ENCODE data around the gene TRIM7.
A peak's percentile ranks its signal among the peaks of the same experiment; 100 is the strongest.
"Not testable (repeated sequence)": the region's sequence is repeated elsewhere in the genome, so short reads cannot be mapped to it uniquely, and the experiment has no call there.

TRIM7 gene

DNA sequence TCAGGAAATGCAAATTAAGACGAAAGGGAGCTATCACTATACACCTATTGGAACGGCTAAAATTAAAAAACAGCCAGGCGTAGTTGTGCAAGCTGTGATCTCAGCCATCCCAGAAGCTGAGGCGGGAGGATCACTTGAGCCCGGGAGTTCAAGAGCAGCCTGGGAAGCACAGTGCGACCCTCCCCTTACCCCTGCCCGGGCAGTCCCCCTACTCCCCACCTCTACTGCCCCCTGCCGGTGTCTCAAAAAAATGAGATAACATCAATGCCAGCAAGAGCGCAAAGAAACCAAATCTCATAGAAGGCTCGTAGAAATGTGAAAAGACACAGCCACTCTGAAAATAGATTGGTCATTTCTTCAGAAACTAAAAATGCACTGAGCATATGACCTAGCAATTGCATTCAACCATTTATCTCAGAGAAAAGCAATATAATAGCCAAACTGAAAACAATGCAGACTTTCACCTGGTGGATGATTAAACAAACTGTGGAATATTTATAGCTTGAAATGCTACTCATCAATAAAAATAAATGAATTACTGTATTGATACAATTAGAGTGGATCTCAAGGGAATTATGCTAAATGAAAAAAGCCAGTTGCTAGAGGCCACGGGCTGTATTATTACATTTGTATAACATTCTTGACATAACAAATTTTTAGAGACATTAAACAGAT is 37.0 kb downstream of the TRIM7 start:
- in situ Hi-C loops (cut with HindIII; ENCODE audit: low pct_unique_long_range_greater_than_20kb, low sequenced_read_pairs) = no loop called here

GRCh38 chr5:181166812-181167733 is 37.9 kb downstream of the TRIM7 start:
- TF ChIP-seq JUND (IDR thresholded peaks at IDR 0.05; ENCODE audit: low read depth) = no peak
- DNase-seq (ENCODE audit: low read depth in 1 of 2, low spot score in 1 of 2) = no peak
- in situ Hi-C loops (cut with HindIII; ENCODE audit: low pct_unique_long_range_greater_than_20kb, low sequenced_read_pairs) = no loop called here

More for the DNA sequence above, 37.0 kb downstream of the TRIM7 start:
- peak in 1 of 2 experiments; percentile 19 for DNase-seq (ENCODE audit: low read depth in 1 of 2, low spot score in 1 of 2)
- TF ChIP-seq JUND (IDR thresholded peaks at IDR 0.05; ENCODE audit: low read depth) = no peak

DNA sequence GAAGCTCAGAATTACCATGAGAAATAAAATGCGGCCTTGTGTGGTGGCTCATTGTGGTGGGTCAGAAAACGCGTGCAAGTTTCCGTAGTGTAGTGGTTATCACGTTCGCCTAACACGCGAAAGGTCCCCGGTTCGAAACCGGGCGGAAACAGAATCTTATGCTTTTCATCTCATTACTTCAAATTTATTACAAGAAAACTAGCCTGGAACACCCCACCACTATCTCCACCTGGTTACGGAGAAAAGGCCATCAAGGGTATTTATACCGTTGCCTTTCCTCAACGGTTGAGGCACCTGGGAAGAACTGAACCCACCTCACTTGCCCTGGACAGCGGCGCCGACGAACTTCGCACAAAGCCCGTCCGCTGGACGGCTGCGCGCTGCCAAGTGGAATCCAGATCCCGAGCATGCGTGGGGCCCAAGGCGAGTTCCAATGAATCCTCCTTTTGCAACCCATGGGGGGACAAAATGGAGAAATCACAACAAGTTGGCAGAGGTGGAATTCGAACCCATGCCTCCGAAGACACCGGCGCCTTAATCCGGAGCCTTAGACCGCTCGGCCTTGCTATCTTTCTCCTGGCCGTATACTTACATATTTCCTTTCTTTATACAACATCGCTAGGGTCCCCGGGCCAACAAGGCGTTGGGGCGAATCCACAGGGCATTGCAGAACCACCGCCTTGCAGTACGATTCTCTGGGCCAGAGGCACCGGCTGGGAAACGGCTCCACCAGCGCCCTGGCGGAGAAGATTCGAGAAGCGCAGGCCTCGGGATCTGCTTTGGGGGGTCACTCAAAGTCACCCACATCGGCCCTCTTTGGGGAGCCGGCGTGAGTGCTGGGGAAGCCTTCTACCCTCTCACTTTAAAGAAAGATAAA is 40.7 kb downstream of the TRIM7 start:
- in situ Hi-C loops (cut with HindIII; ENCODE audit: low pct_unique_long_range_greater_than_20kb, low sequenced_read_pairs) = no loop called here
- no peak for DNase-seq (ENCODE audit: low read depth in 1 of 2, low spot score in 1 of 2)
- TF ChIP-seq JUND (IDR thresholded peaks at IDR 0.05; ENCODE audit: low read depth) = no peak

- no peak for DNase-seq (ENCODE audit: low read depth in 1 of 2, low spot score in 1 of 2)
- in situ Hi-C loops (cut with HindIII; ENCODE audit: low pct_unique_long_range_greater_than_20kb, low sequenced_read_pairs) = no loop called here
- no peak for TF ChIP-seq JUND (IDR thresholded peaks at IDR 0.05; ENCODE audit: low read depth)
These were observed 41.4 kb downstream of the TRIM7 start for GRCh38 chr5:181163487-181164075.

DNA sequence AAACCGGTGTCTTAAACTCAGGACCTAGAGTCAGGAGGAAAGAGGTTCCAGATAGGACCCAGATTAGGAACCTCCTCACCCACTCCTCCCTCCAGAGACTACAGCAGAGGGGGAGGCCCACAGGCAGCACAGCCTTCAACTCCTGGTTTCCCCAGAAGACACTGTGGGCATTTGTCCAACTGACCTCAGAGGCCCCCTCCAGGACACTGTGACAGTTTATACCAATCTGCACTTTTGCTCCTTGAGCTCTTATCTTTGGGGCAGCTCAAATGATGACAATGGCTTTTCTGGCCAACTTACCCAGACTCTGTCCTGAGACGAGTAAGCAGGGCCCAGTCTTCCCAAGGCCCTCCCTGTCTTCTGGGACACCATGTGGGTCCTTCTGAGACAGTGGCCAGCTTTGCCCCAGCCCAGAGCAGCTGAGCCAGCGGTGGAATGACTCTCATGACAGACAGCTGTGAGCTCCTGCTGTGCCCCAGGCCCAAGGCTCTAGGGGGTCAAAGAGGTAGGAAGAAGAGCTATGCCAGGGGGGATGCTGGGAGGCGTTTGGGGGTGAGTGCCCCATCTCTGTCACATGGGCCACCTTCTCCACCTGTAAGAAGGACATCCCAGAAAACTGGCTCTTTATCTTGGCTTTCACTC is 43.3 kb downstream of the TRIM7 start:
- in situ Hi-C loops (cut with HindIII; ENCODE audit: low pct_unique_long_range_greater_than_20kb, low sequenced_read_pairs) = no loop called here

DNA sequence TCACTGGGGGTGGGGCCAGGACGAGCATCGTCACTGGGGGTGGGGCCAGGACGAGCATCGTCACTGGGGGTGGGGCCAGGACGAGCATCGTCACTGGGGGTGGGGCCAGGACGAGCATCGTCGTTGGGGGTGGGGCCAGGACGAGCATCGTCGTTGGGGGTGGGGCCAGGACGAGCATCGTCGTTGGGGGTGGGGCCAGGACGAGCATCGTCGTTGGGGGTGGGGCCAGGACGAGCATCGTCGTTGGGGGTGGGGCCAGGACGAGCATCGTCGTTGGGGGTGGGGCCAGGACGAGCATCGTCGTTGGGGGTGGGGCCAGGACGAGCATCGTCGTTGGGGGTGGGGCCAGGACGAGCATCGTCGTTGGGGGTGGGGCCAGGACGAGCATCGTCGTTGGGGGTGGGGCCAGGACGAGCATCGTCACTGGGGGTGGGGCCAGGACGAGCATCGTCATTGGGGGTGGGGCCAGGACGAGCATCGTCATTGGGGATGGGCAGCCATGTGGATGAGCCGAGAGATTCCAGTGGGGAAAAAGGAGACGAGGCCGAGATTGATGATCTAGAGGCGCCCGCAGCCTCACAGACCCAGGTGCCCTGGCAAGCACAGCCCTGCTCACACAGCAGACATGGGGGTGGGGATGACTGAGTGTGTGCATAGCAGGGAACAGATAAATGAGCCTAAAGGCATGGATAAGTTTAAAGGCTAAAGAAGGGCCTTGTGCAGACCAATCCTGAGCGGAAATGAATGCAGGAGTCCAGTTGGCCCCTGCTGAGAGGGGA is 44.1 kb downstream of the TRIM7 start:
- DNase-seq (ENCODE audit: low read depth in 1 of 2, low spot score in 1 of 2) = peak; percentile 49 to 82
- in situ Hi-C loops (cut with HindIII; ENCODE audit: low pct_unique_long_range_greater_than_20kb, low sequenced_read_pairs) = not testable (repeated sequence)

More for the DNA sequence above, 43.3 kb downstream of the TRIM7 start:
- TF ChIP-seq JUND (IDR thresholded peaks at IDR 0.05; ENCODE audit: low read depth) = no peak
- no peak for DNase-seq (ENCODE audit: low read depth in 1 of 2, low spot score in 1 of 2)

- no peak for TF ChIP-seq JUND (IDR thresholded peaks at IDR 0.05; ENCODE audit: low read depth)
- DNase-seq (ENCODE audit: low read depth in 1 of 2, low spot score in 1 of 2) = peak in 1 of 2 experiments; percentile 75
- in situ Hi-C loops (cut with HindIII; ENCODE audit: low pct_unique_long_range_greater_than_20kb, low sequenced_read_pairs) = no loop called here
These were observed 44.7 kb downstream of the TRIM7 start for GRCh38 chr5:181160152-181160754.

DNA sequence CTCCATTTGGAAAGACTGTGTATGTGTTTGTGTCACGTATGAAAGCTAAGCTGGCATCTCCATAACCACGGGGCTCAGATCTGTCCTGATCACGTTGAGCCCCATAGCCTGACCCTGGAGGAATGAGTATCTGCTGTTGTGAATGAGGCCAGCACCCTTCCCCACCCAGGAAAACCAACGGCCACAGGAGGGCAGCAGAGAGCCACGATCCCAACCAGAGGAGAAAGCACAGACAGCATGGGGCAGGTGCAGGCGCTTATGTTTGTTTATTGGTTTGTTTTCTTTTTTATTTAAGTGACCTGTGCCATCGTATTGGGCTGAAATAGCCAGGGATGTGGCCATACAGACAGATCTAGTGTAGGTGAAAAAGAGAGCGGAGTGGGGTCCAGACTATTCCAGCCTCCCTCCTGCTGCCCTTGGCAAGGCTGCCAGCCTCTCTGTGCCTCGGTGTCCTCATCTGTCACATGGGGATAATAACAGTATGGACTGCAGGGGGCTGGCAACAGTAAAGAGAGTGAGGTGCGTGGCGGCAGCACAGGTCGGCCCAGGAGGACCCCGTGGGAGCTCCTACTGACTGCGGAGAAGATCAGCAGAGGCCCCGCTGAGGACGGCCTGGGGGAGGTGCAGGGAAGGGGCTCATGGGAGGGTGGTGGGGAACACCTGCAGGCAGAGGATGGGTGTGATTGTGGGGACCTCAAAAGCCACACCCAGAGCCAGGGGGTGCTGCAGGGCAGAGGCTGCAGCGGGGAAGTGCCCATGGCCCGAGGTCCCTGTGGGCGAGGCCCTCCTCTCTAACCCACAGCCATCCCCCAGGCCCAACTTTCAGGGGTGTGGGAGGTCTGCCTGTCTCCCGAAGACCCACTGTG is 45.5 kb downstream of the TRIM7 start:
- in situ Hi-C loops (cut with HindIII; ENCODE audit: low pct_unique_long_range_greater_than_20kb, low sequenced_read_pairs) = no loop called here
- DNase-seq (ENCODE audit: low read depth in 1 of 2, low spot score in 1 of 2) = peak; percentile 87 to 92

GRCh38 chr5:181158869-181159268 is 46.1 kb downstream of the TRIM7 start:
- in situ Hi-C loops (cut with HindIII; ENCODE audit: low pct_unique_long_range_greater_than_20kb, low sequenced_read_pairs) = no loop called here

More for the DNA sequence above, 45.5 kb downstream of the TRIM7 start:
- no peak for TF ChIP-seq JUND (IDR thresholded peaks at IDR 0.05; ENCODE audit: low read depth)

GRCh38 chr5:181156758-181157157 is 48.2 kb downstream of the TRIM7 start:
- no peak for DNase-seq (ENCODE audit: low read depth in 1 of 2, low spot score in 1 of 2)
- in situ Hi-C loops (cut with HindIII; ENCODE audit: low pct_unique_long_range_greater_than_20kb, low sequenced_read_pairs) = no loop called here
- no peak for TF ChIP-seq JUND (IDR thresholded peaks at IDR 0.05; ENCODE audit: low read depth)

More at GRCh38 chr5:181158869-181159268, 46.1 kb downstream of the TRIM7 start:
- no peak for TF ChIP-seq JUND (IDR thresholded peaks at IDR 0.05; ENCODE audit: low read depth)
- no peak for DNase-seq (ENCODE audit: low read depth in 1 of 2, low spot score in 1 of 2)

All from T47D (cell line).